GM06990 (cell line): Measurements from ENCODE around the gene ITCH.

Experiments
- DNase-seq: peaks from one replicate; pipeline ENCODE4 v3.0.0-alpha.2; 2011; ENCODE audit not compliant: insufficient read length; ENCODE audit errors: extremely low read depth
- H3K27me3 ChIP-seq: replicated peaks from 2 replicates; pipeline ENCODE4 v1.6.0; 2011; ENCODE audit warnings: low read length; ENCODE audit not compliant: control insufficient read depth, insufficient read depth
- H3K36me3 ChIP-seq: 2 replicates; pipeline ENCODE4 v1.5.1; 2011; ENCODE audit warnings: low read length; ENCODE audit not compliant: control insufficient read depth, insufficient read depth
- H3K4me3 ChIP-seq: replicated peaks from 2 replicates; pipeline ENCODE4 v1.5.1; 2011; ENCODE audit warnings: low read depth, mild to moderate bottlenecking, control low read depth, low read length
- CTCF ChIP-seq: IDR thresholded peaks from 2 replicates; pipeline ENCODE4 v1.5.1; 2011; ENCODE audit warnings: low read length, control low read depth, mild to moderate bottlenecking, inconsistent platforms; ENCODE audit not compliant: insufficient read depth, poor library complexity, severe bottlenecking

The ITCH gene

DNA sequence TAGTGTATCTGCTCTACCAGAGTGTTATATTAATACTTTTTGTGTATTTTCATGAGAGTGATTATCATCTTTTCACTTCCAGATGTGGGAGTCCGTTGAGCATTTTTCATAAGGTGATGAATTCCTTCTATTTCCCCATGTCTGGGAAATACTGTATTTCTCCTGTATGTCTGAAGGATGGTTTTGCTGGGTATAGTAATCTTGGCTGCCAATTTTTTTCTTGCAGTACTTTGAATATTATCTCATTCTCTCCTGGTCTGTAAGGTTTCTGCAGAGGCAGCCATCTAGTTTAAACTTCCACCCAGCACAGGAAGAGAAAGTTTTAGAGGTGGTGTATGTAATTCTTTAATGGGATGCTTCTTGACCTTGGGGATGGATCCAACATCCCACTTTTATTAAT, 137.8 kb downstream of the ITCH start:
- Histone ChIP-seq H3K4me3 (no peak overlapping the region), H3K36me3 (peaks cover 1% of the 10 kb centered on the region), H3K27me3 (no peaks in the 10 kb centered on the region)
- no peak for DNase-seq
- no peak for TF ChIP-seq CTCF

DNA sequence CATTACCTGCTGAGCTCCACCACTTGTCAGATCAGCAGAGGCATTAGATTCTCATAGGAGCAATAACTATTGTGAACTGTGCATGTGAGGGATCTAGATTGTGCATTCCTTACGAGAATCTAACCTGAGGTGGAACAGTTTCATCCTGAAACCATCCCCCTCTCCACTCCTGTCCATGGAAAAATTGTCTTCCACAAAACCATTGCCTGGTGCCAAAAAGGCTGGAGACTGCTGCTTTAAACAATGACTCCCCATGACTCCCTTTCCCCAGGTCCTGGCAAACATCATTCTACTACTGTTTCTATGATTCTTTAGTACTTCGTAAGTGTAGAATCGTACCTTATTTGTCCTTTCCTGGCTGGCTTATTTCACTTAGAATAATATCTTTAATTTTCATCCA, 143.4 kb downstream of the ITCH start:
- Histone ChIP-seq H3K36me3 (peaks cover 4% of the 10 kb centered on the region), H3K27me3 (no peaks in the 10 kb centered on the region), H3K4me3 (no peak overlapping the region)
- DNase-seq: no peak
- TF ChIP-seq CTCF: no peak

DNA sequence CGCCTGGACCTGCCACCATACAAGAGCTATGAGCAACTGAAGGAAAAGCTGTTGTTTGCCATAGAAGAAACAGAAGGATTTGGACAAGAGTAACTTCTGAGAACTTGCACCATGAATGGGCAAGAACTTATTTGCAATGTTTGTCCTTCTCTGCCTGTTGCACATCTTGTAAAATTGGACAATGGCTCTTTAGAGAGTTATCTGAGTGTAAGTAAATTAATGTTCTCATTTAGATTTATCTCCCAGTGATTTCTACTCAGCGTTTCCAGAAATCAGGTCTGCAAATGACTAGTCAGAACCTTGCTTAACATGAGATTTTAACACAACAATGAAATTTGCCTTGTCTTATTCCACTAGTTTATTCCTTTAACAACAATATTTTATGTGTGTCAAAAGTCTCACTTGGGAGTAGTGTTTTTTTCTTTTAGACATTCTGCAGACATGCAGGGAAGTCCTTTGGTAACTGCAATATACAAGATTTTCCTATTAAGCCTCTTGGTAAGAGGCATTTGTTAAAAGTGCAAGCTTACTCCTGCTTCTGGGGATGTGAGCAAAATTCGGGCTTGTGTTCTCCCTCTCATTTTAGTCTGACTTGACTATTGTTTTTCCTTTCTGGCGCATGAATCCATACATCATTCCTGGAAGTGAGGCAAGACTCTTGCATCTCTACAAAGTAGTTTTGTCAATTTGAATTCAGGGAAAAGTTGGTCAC, 144.8 kb downstream of the ITCH start:
- no peak overlapping the region for H3K4me3 ChIP-seq
- DNase-seq: no peak
- H3K27me3 ChIP-seq: no peaks in the 10 kb centered on the region
- H3K36me3 ChIP-seq: peaks cover 4% of the 10 kb centered on the region
- no peak for TF ChIP-seq CTCF

GRCh38 chr20:34510575-34510974, 147.5 kb downstream of the ITCH start:
- Histone ChIP-seq H3K36me3 (peaks cover 4% of the 10 kb centered on the region), H3K4me3 (no peak overlapping the region), H3K27me3 (no peaks in the 10 kb centered on the region)
- no peak for TF ChIP-seq CTCF
- DNase-seq: no peak

DNA sequence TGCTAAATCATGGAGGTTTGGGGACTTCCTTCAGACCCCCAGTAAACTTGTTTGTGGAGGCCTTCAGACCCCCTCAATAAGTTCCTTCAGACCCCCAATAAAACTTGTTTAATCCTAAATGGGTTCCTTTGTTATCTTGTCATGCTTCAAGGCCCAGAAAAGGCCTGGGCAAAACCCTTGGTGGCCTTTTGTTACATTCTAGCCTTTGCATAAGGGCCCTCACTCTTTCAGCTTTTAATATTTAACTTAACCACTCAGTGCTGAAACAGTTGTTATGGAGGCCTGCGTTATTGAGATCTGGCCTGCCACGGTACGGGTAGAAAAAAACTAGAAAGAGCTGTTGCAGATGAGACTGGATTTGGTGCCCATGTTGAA, 148.8 kb downstream of the ITCH start:
- no peaks in the 10 kb centered on the region; the same call in 1 of the 2 replicates for H3K36me3 ChIP-seq
- no peak overlapping the region for H3K4me3 ChIP-seq
- no peak for TF ChIP-seq CTCF
- no peaks in the 10 kb centered on the region for H3K27me3 ChIP-seq
- no peak for DNase-seq

DNA sequence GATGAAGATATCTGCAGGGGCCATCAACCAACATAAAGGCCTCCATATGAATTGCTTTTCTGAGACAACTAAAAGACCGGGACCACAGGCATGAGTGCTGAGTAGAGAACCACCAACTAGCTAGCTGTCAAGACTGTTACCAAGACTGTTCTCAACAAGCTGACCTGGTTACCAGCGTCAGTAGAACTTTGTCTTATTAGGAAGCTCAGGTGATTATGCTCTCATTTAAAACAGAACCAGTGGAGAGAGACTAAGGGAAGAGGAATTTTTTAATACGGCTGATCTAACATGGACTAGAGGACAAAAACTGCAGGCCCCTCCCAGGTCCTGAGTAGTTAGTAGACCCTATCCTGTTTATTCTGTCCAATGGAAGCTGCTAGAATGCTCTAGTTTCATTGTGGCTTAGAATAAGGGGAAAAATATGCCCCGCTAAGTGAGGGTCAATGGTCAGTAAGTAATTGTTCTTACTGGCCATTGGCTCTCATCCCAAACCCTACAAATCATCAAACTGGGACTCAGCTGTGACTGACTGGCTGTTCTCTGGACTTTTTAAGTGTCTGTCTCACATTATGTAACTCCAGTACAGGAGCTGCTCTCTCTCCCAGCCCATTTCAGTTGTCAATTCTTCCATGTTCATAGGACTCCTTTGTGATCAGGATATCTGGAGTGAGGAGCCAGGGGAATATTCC, 149.3 kb downstream of the ITCH start:
- Histone ChIP-seq H3K4me3 (no peak overlapping the region), H3K36me3 (no peaks in the 10 kb centered on the region; the same call in 1 of the 2 replicates), H3K27me3 (no peaks in the 10 kb centered on the region)
- TF ChIP-seq CTCF: no peak
- no peak for DNase-seq
